Prostate gland (tissue), 2 donors: ENCODE results near the gene ISCU. TPM values are rescaled to one million over a fixed set of nuclear protein-coding genes. Genes with fewer than 3 reads are reported as not detected.

Experiments used
- DNase-seq: peaks from one replicate; pipeline ENCODE4 v3.0.0-alpha.2; 2019; ENCODE audit warnings: low spot score
- H3K27ac ChIP-seq, 2 donors: fragments of 200-600 bp; sonication (generic); 2 replicates each; pipeline ENCODE4 v1.5.1; 2017 to 2019
- H3K27me3 ChIP-seq: fragments of 200-600 bp; sonication (generic); replicated peaks from 2 replicates; pipeline ENCODE4 v1.5.1; 2019; ENCODE audit not compliant: insufficient read depth
- H3K36me3 ChIP-seq, 2 donors: fragments of 200-600 bp; sonication (generic); 1 replicate in 1 of 2; 2 replicates in 1 of 2; pipeline versions ENCODE4 v1.5.1 to v1.8.1; 2017 to 2019
- H3K4me1 ChIP-seq: fragments of 200-600 bp; sonication (generic); replicated peaks from 2 replicates; pipeline ENCODE4 v1.5.1; 2019
- H3K4me3 ChIP-seq, 2 donors: fragments of 200-600 bp; sonication (generic); 2 replicates each; pipeline ENCODE4 v1.5.1; 2017 to 2019
- H3K9me3 ChIP-seq: fragments of 200-600 bp; sonication (generic); 2 replicates; pipeline ENCODE4 v1.5.1; 2017
- CTCF ChIP-seq, 4 experiments: fragments of 200-600 bp in 2 of 4; fragments of 450-650 bp in 2 of 4; sonication (generic) in 2 of 4; IDR thresholded peaks; 1 replicate in 3 of 4; 2 replicates in 1 of 4; pipeline ENCODE4 v1.5.1; 2016 to 2019; ENCODE audit warnings: antibody characterized with exemption in 4 of 4, mild to moderate bottlenecking in 2 of 4, moderate library complexity in 2 of 4
- POLR2A ChIP-seq: fragments of 450-650 bp; IDR thresholded peaks from one replicate; pipeline ENCODE4 v1.6.1; 2016; ENCODE audit warnings: antibody characterized with exemption, mild to moderate bottlenecking
- POLR2AphosphoS5 ChIP-seq: sonication (generic); formaldehyde crosslinking; IDR thresholded peaks from one replicate; pipeline ENCODE4 v1.6.1; 2017; ENCODE audit warnings: antibody characterized with exemption
- WGBS: methylation state at CpG from one replicate; pipeline ENCODE4 v1.1.5; 2018; 5-methylcytosine and 5-hydroxymethylcytosine counted together
- intact Hi-C: fragments of 100-400 bp; cut with DNase I; formaldehyde crosslinking; loops from one replicate; pipeline ENCODE4 v1.14.2; 2022
- total RNA-seq, 2 donors: library from RNA; depleted of rRNA; stranded (reverse); fragments of >200 nt; gene quantifications; one replicate each; pipeline ENCODE4 v1.1.0, GENCODE V29; 2016

Gene ISCU
- total RNA-seq, 2 donors from 2014 or later: 170 to 203 TPM

DNA sequence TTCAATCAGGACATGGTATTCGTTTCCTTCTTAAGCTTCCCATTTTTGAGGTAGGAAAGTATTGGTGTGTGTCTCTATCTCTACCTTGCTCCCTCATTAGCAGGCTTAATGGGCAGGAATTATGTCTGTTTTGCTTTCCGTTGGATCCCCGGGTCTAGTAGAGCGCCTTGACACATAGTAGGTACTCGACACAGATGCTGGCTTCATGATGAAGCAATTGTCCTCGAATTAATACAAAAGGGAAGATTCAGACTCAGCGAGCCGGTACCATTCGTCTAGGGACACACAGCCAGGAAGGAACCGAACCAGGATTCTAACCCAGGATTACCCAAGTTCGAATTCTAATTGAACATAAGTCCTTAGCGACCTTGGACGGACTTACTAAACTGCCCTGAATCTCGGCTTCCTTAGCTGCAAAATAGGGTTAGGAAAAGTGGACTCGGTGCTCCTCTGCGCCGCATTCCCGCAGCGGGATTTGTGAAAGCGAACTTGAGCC is 496 bp upstream of the ISCU start:
- peak overlapping the region; percentile 88 for H3K27ac ChIP-seq
- H3K27me3 ChIP-seq: no peaks in the 10 kb centered on the region
- H3K9me3 ChIP-seq: no peaks in the 10 kb centered on the region
- no peak for DNase-seq
- no peaks in the 10 kb centered on the region for H3K4me1 ChIP-seq
- peak overlapping the region; percentile 89 to 97 for H3K4me3 ChIP-seq
- under 1% methylated on average over 20 of the region's 20 CpGs for WGBS
- H3K36me3 ChIP-seq: no peaks in the 10 kb centered on the region
- TF ChIP-seq POLR2A: no peak
- no peak for TF ChIP-seq POLR2AphosphoS5
- no peak for TF ChIP-seq CTCF (IDR thresholded peaks at IDR 0.05)
- intact Hi-C loops: loop anchor here (2.0 to 5.0 kb wide), 3 partner anchors 241 to 530 kb away; partner anchors contain the start of genes ALKBH2 and SSH1

- DNase-seq: peak; percentile 76
These were observed 874 bp downstream of the ISCU start for GRCh38 chr12:108563136-108563803.

DNA sequence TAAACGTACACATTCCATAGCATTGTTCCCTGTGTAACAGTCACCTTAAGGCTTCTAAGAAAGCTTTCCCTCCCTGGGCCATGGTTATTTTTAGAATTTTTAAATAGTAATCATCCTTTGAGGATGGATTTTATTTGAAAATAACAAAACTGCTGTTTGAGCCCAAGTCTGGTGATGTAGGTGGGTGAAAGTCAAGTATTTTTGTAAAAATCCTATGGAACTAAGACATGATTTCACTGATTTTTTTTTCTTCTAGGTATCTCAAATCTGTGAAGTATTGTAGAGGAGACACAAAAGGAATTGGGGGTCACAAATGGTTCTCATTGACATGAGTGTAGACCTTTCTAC is 1.4 kb downstream of the ISCU start:
- 6% methylated on average over 1 of the region's 1 CpG for WGBS

More at GRCh38 chr12:108563136-108563803, 874 bp downstream of the ISCU start:
- Histone ChIP-seq H3K9me3 (no peaks in the 10 kb centered on the region), H3K36me3 (peaks cover 0 to 5% of the 10 kb centered on the region in 2 donors), H3K27ac (peak overlapping the region; percentile 87 to 88), H3K4me3 (peak overlapping the region; percentile 89 to 97), H3K27me3 (no peaks in the 10 kb centered on the region), H3K4me1 (no peaks in the 10 kb centered on the region)
- intact Hi-C loops: loop anchor here (2.0 to 5.0 kb wide), 3 partner anchors 240 to 529 kb away; partner anchors contain the start of genes ALKBH2 and SSH1
- 1% methylated on average over 14 of the region's 14 CpGs for WGBS
- TF ChIP-seq CTCF (IDR thresholded peaks at IDR 0.05) (peak; percentile 67 to 89 (median 86)), POLR2A (no peak), POLR2AphosphoS5 (peak; percentile 70)

GRCh38 chr12:108564724-108565123 is 2.3 kb downstream of the ISCU start:
- Histone ChIP-seq H3K4me1 (no peaks in the 10 kb centered on the region), H3K36me3 (peaks cover 0 to 12% of the 10 kb centered on the region in 2 donors), H3K9me3 (no peaks in the 10 kb centered on the region), H3K27me3 (no peaks in the 10 kb centered on the region), H3K27ac (no peak overlapping the region), H3K4me3 (no peak overlapping the region)
- intact Hi-C loops: loop anchor here (2.0 to 5.0 kb wide), 4 partner anchors 54 to 528 kb away; partner anchors contain the start of genes ALKBH2, CORO1C and SSH1
- DNase-seq: no peak
- TF ChIP-seq POLR2AphosphoS5 (no peak), POLR2A (no peak), CTCF (IDR thresholded peaks at IDR 0.05) (no peak)

More for the DNA sequence above, 1.4 kb downstream of the ISCU start:
- no peaks in the 10 kb centered on the region for H3K4me1 ChIP-seq
- no peak overlapping the region for H3K27ac ChIP-seq
- H3K4me3 ChIP-seq: peak overlapping the region in 1 of 2 donors; percentile 89
- H3K9me3 ChIP-seq: no peaks in the 10 kb centered on the region
- TF ChIP-seq POLR2AphosphoS5 (no peak), CTCF (IDR thresholded peaks at IDR 0.05) (peak in 1 of 4 experiments; percentile 11)
- peaks cover 0 to 10% of the 10 kb centered on the region in 2 donors for H3K36me3 ChIP-seq
- DNase-seq: no peak
- H3K27me3 ChIP-seq: no peaks in the 10 kb centered on the region
- intact Hi-C loops: loop anchor here (2.0 to 5.0 kb wide), 4 partner anchors 55 to 529 kb away; partner anchors contain the start of genes ALKBH2 and SSH1
